Measurements from ENCODE around the gene SGIP1. TPM values are rescaled to one million over a fixed set of nuclear protein-coding genes. Genes with fewer than 3 reads are reported as not detected.

Gene SGIP1
- polyA plus RNA-seq, 1 experiment = 110 TPM

DNA sequence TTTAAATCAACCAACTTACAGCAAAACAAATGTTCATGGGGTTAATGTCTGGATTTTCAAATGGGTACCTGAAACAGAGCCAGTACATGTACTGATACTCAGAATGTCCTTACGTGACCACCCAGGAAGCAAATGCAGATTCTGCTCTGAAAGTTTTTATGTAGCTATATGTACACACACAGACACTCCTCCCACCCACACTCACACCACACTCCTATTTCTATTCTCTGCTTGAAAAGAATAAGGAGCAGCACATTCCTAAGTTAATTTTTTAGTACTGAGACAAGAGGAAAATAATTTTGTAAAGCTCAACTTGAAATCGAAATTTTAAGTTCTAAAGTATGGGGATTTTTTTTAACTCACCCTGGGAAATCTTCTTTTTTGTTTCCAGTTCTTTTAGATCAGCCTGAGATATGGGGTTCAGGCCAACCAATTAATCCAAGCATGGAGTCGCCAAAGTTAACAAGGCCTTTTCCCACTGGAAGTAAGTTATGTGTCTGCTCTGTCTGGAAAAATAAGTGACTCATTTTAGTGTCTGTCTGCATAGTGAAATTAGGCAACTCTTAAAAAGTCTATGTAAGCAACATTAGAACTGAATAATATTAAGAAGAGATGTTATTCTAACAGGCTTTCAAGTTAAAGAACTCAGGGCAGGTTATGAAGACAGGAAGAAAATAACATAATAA is 142.8 kb downstream of the SGIP1 start:
- TF ChIP-seq, protein P1, sequence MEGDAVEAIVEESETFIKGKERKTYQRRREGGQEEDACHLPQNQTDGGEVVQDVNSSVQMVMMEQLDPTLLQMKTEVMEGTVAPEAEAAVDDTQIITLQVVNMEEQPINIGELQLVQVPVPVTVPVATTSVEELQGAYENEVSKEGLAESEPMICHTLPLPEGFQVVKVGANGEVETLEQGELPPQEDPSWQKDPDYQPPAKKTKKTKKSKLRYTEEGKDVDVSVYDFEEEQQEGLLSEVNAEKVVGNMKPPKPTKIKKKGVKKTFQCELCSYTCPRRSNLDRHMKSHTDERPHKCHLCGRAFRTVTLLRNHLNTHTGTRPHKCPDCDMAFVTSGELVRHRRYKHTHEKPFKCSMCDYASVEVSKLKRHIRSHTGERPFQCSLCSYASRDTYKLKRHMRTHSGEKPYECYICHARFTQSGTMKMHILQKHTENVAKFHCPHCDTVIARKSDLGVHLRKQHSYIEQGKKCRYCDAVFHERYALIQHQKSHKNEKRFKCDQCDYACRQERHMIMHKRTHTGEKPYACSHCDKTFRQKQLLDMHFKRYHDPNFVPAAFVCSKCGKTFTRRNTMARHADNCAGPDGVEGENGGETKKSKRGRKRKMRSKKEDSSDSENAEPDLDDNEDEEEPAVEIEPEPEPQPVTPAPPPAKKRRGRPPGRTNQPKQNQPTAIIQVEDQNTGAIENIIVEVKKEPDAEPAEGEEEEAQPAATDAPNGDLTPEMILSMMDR (IDR thresholded peaks at IDR 0.05; ENCODE audit: low read depth, low read length) = no peak

DNA sequence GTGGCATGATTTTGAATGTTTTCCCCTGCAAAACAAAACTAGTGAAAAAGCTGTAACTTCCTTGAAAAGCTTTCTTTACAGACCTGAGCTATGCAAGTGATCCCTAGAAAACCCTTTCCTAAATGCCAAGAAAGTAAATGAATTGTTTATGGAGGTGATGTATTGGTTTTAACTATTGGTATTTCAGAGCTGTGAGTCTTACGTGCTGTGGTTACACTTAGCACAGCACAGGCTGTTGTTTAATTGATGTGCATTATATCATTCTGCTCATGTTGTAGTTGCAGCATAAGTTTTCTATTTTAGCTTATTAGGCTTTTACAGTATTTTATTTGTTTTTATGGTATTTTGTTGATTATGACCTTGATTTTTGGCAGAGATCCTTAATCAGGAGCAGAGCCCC is 144.2 kb downstream of the SGIP1 start:
- TF ChIP-seq, protein P1 (IDR thresholded peaks at IDR 0.05; ENCODE audit: low read depth, low read length) = no peak
- DNase-seq (ENCODE audit: low read depth, low spot score) = no peak
- ChIA-PET POLR2A (no interaction called here), CTCF (interaction anchor here (0.8 to 1.5 kb wide), 2 partner anchors 48 to 174 kb away, joined by 3 to 4 read pairs; no protein-coding TSS in a partner anchor)
- no peaks in the 10 kb centered on the region for H3K9me3 ChIP-seq (ENCODE audit: control insufficient read depth, insufficient read depth, low read length)
- no peak overlapping the region for H3K27ac ChIP-seq (ENCODE audit: low read depth, low read length)
- no peak overlapping the region for H3K4me3 ChIP-seq (ENCODE audit: low read depth, low read length)
- no peaks in the 10 kb centered on the region for H3K27me3 ChIP-seq (ENCODE audit: control insufficient read depth, insufficient read depth, low read length)

More for the DNA sequence above, 142.8 kb downstream of the SGIP1 start:
- ChIA-PET CTCF (no interaction called here), POLR2A (no interaction called here)
- DNase-seq (ENCODE audit: low read depth, low spot score) = no peak
- H3K27ac ChIP-seq (ENCODE audit: low read depth, low read length) = no peak overlapping the region
- H3K27me3 ChIP-seq (ENCODE audit: control insufficient read depth, insufficient read depth, low read length) = no peaks in the 10 kb centered on the region
- H3K9me3 ChIP-seq (ENCODE audit: control insufficient read depth, insufficient read depth, low read length) = no peaks in the 10 kb centered on the region
- H3K4me3 ChIP-seq (ENCODE audit: low read depth, low read length) = no peak overlapping the region

DNA sequence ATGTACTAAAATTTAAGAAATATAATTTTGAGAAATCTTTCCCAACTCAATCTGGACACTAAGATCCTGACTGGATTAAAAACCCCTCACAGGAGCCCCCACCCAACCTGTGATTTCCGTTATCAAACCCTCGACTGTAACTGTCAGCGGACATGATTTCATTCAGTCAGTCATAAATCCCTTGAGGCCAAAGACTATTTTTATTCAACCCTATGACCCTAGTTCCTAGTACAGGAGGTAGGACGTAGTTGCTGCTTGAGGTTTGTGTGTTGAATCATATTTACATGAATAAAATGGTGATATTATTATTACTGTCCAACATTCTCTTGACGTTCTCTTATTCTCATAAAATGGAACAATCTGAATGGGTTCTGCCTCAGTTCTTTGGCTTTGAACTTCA is 145.2 kb downstream of the SGIP1 start:
- Histone ChIP-seq H3K27me3 (ENCODE audit: control insufficient read depth, insufficient read depth, low read length) (no peaks in the 10 kb centered on the region), H3K4me3 (ENCODE audit: low read depth, low read length) (no peak overlapping the region), H3K27ac (ENCODE audit: low read depth, low read length) (no peak overlapping the region), H3K9me3 (ENCODE audit: control insufficient read depth, insufficient read depth, low read length) (no peaks in the 10 kb centered on the region)
- ChIA-PET POLR2A (no interaction called here), CTCF (interaction anchor here (1.5 kb wide), 1 partner anchor 175 kb away, joined by 3 read pairs; no protein-coding TSS in a partner anchor)
- TF ChIP-seq, protein P1 (IDR thresholded peaks at IDR 0.05; ENCODE audit: low read depth, low read length) = no peak
- no peak for DNase-seq (ENCODE audit: low read depth, low spot score)

DNA sequence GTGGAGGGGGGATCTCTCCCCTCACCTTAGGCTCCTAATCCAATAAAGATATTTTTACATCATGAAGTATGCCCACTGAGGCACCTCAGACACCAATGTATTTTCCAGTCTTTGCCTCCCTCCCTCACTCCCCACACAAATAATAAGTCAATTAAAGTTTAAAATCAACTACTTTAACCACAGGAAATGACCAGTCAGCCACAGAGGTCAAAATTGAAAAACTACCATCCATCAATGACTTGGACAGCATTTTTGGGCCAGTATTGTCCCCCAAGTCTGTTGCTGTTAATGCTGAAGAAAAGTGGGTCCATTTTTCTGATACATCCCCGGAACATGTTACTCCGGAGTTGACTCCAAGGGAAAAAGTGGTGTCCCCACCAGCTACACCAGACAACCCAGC is 147.7 kb downstream of the SGIP1 start:
- DNase-seq (ENCODE audit: low read depth, low spot score) = no peak
- Histone ChIP-seq H3K27me3 (ENCODE audit: control insufficient read depth, insufficient read depth, low read length) (no peaks in the 10 kb centered on the region), H3K9me3 (ENCODE audit: control insufficient read depth, insufficient read depth, low read length) (no peaks in the 10 kb centered on the region), H3K27ac (ENCODE audit: low read depth, low read length) (no peak overlapping the region), H3K4me3 (ENCODE audit: low read depth, low read length) (no peak overlapping the region)
- TF ChIP-seq, protein P1 (IDR thresholded peaks at IDR 0.05; ENCODE audit: low read depth, low read length) = no peak
- POLR2A ChIA-PET = no interaction called here
- CTCF ChIA-PET = interaction anchor here (1.4 kb wide), 1 partner anchor 45 kb away, joined by 3 read pairs; no protein-coding TSS in a partner anchor

DNA sequence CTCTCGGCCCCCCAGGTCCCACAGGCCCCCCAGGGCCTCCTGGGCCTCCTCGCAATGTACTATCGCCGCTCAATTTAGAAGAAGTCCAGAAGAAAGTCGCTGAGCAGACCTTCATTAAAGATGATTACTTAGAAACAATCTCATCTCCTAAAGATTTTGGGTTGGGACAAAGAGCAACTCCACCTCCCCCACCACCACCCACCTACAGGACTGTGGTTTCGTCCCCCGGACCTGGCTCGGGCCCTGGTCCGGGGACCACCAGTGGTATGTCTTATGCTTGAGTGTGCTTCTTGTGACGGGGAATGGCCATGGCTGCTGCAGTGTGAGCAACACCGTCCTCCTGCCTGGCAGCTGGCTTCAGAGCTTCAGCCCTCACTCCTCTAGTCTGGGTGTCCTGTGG is 148.2 kb downstream of the SGIP1 start:
- H3K9me3 ChIP-seq (ENCODE audit: control insufficient read depth, insufficient read depth, low read length) = no peaks in the 10 kb centered on the region
- H3K4me3 ChIP-seq (ENCODE audit: low read depth, low read length) = no peak overlapping the region
- H3K27ac ChIP-seq (ENCODE audit: low read depth, low read length) = no peak overlapping the region
- DNase-seq (ENCODE audit: low read depth, low spot score) = no peak
- CTCF ChIA-PET = no interaction called here
- POLR2A ChIA-PET = no interaction called here
- TF ChIP-seq, protein P1 (IDR thresholded peaks at IDR 0.05; ENCODE audit: low read depth, low read length) = no peak
- H3K27me3 ChIP-seq (ENCODE audit: control insufficient read depth, insufficient read depth, low read length) = no peaks in the 10 kb centered on the region

Measured in AG04450 (cell line).